Stimulated activated CD4-positive, alpha-beta T cell treated with anti-CD3 and anti-CD28 coated beads, Interleukin-1b, Interleukin-23, amount 100 ng/mL, for 1 hour (primary cell): Measurements from ENCODE around the gene TMPRSS5.
"Not testable (repeated sequence)": the region's sequence is repeated elsewhere in the genome, so short reads cannot be mapped to it uniquely, and the experiment has no call there.

Experiments used
- DNase-seq, 2 donors: peaks; one replicate each; pipeline ENCODE4 v3.0.0-alpha.2; 2020; ENCODE audit warnings: low read depth in 2 of 2

The TMPRSS5 gene

GRCh38 chr11:113705871-113706655 lies at the start of gene TMPRSS5:
Gene TMPRSS5, minus strand, starts transcription at chr11:113706308. Its CDS starts 84 bp downstream, at chr11:113706224.
- no peak for DNase-seq

- no peak for DNase-seq
These were observed 46.8 kb upstream of the TMPRSS5 start for GRCh38 chr11:113752932-113753331.

- no peak for DNase-seq
These were observed 30.2 kb upstream of the TMPRSS5 start for GRCh38 chr11:113736323-113736722.

GRCh38 chr11:113732092-113732491 lies 26.0 kb upstream of the TMPRSS5 start:
- DNase-seq, result no peak

- DNase-seq, result no peak
These were observed 25.0 kb upstream of the TMPRSS5 start for GRCh38 chr11:113730887-113731726.

- no peak for DNase-seq
These were observed 23.3 kb upstream of the TMPRSS5 start for GRCh38 chr11:113729456-113729855.

- no peak for DNase-seq
These were observed 22.7 kb upstream of the TMPRSS5 start for GRCh38 chr11:113728814-113729213.

- DNase-seq, result no peak
These were observed 19.8 kb upstream of the TMPRSS5 start for GRCh38 chr11:113725913-113726312.

- no peak for DNase-seq
These were observed 19.3 kb upstream of the TMPRSS5 start for GRCh38 chr11:113725407-113725806.

GRCh38 chr11:113724778-113725177 lies 18.7 kb upstream of the TMPRSS5 start:
- DNase-seq, result no peak

- no peak for DNase-seq
These were observed 17.7 kb upstream of the TMPRSS5 start for GRCh38 chr11:113723787-113724186.

GRCh38 chr11:113722934-113723333 lies 16.8 kb upstream of the TMPRSS5 start:
- no peak for DNase-seq

GRCh38 chr11:113722221-113722620 lies 16.1 kb upstream of the TMPRSS5 start:
- DNase-seq, result no peak

GRCh38 chr11:113721462-113722066 lies 15.5 kb upstream of the TMPRSS5 start:
- no peak for DNase-seq

- DNase-seq, result not testable (repeated sequence)
These were observed 14.4 kb upstream of the TMPRSS5 start for GRCh38 chr11:113720478-113720877.

- DNase-seq, result no peak
These were observed 9.9 kb upstream of the TMPRSS5 start for GRCh38 chr11:113715882-113716625.

- no peak for DNase-seq
These were observed 9.2 kb upstream of the TMPRSS5 start for GRCh38 chr11:113715273-113715672.

- DNase-seq, result no peak
These were observed 4.9 kb upstream of the TMPRSS5 start for GRCh38 chr11:113710989-113711388.

- DNase-seq, result not testable (repeated sequence)
These were observed 2.6 kb downstream of the TMPRSS5 start for GRCh38 chr11:113703551-113703950.

GRCh38 chr11:113701491-113701890 lies 4.6 kb downstream of the TMPRSS5 start:
- no peak for DNase-seq

GRCh38 chr11:113698515-113698914 lies 7.6 kb downstream of the TMPRSS5 start:
- DNase-seq, result no peak
